HFF-Myc (cell line): ENCODE measurements around the gene CEP164.
"Not testable (repeated sequence)": the region's sequence is repeated elsewhere in the genome, so short reads cannot be mapped to it uniquely, and the experiment has no call there.

Source experiments
- DNase-seq: peaks from one replicate; pipeline ENCODE4 v3.0.0-alpha.2; 2011; ENCODE audit warnings: low read depth; ENCODE audit errors: extremely low read depth
- H3K4me3 ChIP-seq: replicated peaks from 2 replicates; pipeline ENCODE4 v1.5.1; 2011; ENCODE audit warnings: low read depth, mild to moderate bottlenecking, control low read depth, low read length
- TF ChIP-seq, protein P1 (sequence below): IDR thresholded peaks from 2 replicates; pipeline ENCODE4 v1.5.1; 2012; ENCODE audit warnings: mild to moderate bottlenecking, low read depth, low read length, control low read depth; ENCODE audit errors: missing control alignments

Gene CEP164

DNA sequence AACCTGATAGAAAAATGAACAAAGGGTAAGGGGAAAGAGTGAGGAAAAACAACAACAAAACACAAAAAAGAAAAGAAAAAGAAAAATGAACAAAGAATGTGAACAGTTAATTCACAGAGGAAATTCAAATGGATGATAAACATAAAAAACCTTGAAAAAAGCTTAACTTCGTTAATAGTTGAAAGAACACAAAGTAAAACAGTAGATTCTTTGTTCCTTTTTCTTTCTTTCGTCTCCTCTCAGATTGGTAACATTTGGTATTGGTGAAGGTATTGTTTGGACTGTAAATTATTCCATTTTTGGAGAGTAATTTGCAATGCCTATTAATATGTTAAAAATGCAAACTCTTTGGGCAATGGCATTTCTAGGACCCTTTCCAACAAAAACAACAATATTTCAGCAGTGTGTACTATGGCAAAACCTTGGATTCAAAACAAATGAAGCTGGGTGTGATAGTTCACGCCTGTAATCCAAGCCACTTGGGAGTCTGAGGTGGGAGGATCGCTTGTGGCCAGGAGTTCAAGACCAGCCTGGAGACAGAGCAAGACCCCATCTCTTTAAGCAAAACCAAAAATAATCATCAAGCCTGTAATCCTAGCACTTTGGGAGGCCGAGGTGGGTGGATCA, 8.3 kb upstream of the CEP164 start:
- TF ChIP-seq, protein P1, sequence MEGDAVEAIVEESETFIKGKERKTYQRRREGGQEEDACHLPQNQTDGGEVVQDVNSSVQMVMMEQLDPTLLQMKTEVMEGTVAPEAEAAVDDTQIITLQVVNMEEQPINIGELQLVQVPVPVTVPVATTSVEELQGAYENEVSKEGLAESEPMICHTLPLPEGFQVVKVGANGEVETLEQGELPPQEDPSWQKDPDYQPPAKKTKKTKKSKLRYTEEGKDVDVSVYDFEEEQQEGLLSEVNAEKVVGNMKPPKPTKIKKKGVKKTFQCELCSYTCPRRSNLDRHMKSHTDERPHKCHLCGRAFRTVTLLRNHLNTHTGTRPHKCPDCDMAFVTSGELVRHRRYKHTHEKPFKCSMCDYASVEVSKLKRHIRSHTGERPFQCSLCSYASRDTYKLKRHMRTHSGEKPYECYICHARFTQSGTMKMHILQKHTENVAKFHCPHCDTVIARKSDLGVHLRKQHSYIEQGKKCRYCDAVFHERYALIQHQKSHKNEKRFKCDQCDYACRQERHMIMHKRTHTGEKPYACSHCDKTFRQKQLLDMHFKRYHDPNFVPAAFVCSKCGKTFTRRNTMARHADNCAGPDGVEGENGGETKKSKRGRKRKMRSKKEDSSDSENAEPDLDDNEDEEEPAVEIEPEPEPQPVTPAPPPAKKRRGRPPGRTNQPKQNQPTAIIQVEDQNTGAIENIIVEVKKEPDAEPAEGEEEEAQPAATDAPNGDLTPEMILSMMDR = no peak
- no peak for DNase-seq
- H3K4me3 ChIP-seq = no peak overlapping the region

DNA sequence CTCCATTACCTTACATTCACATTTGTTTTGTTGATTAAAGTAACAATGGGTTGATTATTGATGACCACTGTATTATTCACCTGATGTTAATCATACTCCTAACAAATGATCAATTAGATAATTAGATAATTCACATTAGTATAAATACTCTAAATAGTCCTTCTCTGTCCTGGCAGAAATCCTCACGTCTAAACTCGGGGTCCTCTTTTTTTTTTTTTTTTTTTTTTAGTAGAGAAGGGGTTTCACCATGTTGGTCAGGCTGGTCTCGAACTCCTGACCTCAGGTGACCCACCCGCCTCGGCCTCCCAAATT, 443 bp upstream of the CEP164 start:
- peak overlapping the region; percentile 64 for H3K4me3 ChIP-seq

DNA sequence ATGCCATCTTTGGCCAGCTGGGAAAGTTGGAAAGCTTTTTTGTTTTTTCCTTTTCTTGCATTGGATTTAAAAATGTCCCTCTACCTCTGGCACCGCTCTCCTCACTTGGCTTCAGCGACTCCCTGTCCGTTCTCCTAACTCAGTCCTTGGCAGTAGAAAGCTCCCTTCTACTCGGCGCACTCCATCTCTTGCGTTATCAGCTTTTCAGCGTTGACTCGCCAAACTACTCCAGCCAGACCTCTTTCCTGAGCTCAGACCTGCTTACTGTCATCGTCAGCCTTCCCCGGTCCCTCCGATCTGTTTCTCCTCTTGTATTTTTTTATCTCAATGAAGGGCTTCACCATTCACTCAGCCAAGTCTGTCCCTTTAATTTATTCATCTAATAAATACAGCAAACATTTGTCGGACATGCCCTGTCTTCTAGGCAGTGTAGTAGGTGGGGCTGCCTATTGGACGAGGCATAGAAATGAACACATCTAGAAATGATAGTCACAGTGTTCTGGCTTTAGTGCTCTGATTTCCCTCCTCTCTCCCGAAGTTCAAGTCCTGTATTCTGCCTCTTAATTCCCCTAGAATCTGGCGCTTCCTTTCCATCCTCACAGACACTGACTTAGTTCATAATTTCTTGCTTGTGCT, 839 bp downstream of the CEP164 start:
- TF ChIP-seq, protein P1 = no peak
- no peak for DNase-seq

More for the DNA sequence above, 443 bp upstream of the CEP164 start:
- DNase-seq = not testable (repeated sequence)

DNA sequence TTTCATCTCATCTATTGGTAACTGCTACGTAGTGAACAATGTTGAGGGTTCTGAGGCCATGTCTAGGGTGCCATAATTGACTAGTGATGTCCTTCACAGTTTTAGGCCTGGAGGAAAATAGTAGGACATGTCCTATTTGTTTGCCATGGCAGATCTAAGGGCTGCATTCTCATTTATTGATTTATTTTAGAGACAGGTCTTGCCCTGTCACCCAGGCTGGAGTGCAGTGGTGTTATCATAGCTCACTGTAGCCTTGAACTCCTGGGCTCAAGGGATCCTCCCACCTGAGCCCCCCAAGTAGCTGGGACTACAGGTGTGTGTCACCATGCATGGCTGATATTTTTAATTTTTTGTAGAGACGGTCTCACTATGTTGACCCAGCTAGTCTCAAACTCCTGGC, 5.2 kb downstream of the CEP164 start:
- H3K4me3 ChIP-seq = no peak overlapping the region
- DNase-seq = no peak
- TF ChIP-seq, protein P1 = no peak

More for the DNA sequence above, 839 bp downstream of the CEP164 start:
- peak overlapping the region; percentile 64 for H3K4me3 ChIP-seq

DNA sequence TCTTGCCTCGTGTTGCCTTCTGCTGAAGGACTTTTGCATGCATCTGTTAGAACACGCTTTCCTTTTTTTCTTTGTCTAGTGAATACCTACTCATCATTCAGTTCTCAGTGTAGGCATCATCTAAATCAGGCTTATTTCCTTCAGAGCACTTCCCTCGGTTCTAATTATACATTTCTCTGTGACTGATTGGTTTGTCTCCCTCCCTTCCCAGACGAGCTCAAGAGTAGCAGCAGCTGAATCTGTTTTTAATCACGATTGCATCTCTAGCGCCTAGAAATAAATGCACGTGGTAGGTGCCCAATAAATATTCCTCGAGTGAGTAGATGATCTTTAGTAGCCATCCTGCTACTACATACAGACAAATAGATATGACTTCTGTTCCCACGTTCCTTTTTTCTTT, 6.3 kb downstream of the CEP164 start:
- no peak overlapping the region for H3K4me3 ChIP-seq
- DNase-seq = no peak
- TF ChIP-seq, protein P1 = no peak

DNA sequence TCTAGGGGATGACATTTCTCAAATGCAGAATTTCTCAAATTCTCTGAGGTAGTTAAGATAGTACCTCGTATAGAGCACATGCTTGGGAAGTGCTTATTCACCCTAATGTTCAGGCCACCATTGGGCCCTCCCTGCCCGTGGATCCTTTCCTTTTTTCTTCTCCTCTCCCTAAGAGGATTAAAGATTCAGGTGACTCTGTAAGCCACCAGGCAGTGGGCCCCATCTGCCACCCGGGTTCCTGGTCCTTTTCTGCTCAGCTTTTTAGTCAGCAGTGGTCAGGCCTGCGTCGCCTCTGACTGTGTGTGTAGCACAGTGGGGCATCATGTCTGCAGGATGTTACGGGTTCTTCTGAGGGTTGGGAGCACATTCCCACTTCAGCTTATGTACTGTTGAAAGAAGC, 7.2 kb downstream of the CEP164 start:
- H3K4me3 ChIP-seq = no peak overlapping the region
- DNase-seq = no peak
- TF ChIP-seq, protein P1 = no peak

DNA sequence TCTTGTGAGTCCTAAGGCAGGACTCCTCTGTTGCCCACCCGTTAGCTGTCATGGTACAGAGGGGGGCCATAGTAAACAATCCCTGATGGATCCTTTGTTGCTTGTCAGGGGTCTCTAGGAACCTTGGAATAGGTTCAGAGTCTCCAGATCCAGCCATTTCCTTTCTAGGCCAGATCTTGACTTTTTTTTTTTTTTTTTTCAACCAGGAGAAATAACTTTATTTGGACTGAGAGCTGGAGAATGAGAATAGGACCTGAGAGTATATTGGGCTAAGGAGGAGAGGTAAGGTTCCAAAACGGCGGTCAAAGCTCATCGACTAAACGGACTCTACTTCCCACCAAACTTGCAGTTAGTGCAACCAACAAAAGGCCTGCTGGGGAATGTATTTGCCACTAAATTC, 7.7 kb downstream of the CEP164 start:
- DNase-seq = no peak
- TF ChIP-seq, protein P1 = no peak
- no peak overlapping the region for H3K4me3 ChIP-seq
